GM12878 (cell line): Measurements from ENCODE around the gene GREB1. TPM values are rescaled to one million over a fixed set of nuclear protein-coding genes. Genes with fewer than 3 reads are reported as not detected.

Source experiments
- ASH2L ChIP-seq: fragments of 300-600, 200-600 bp; sonication (generic); IDR thresholded peaks from 2 replicates; pipeline ENCODE4 v1.6.1; 2017; ENCODE audit warnings: low read depth, mild to moderate bottlenecking, borderline replicate concordance
- ATF3 ChIP-seq: IDR thresholded peaks from 2 replicates; pipeline ENCODE4 v1.6.1; 2011; ENCODE audit warnings: low read depth, mild to moderate bottlenecking, low read length, moderate library complexity, borderline replicate concordance; ENCODE audit errors: extremely low read depth
- BCLAF1 ChIP-seq: fragments of 450-650 bp; IDR thresholded peaks from 2 replicates; pipeline ENCODE4 v1.6.1; 2017; ENCODE audit warnings: antibody characterized with exemption, mild to moderate bottlenecking, moderate library complexity
- EGR1 ChIP-seq, 2 experiments: IDR thresholded peaks; 1 replicate in 1 of 2; 2 replicates in 1 of 2; pipeline ENCODE4 v1.6.1; 2011 to 2012; ENCODE audit warnings: low read depth in 2 of 2, low read length in 2 of 2, borderline replicate concordance in 1 of 2, mild to moderate bottlenecking in 1 of 2, moderate library complexity in 1 of 2
- FOXK2 ChIP-seq: fragments of 450-650 bp; IDR thresholded peaks from 2 replicates; pipeline ENCODE4 v1.6.1; 2017; ENCODE audit warnings: mild to moderate bottlenecking, moderate library complexity
- HDAC2 ChIP-seq: fragments of 200-600 bp; sonication (generic); IDR thresholded peaks from 2 replicates; pipeline ENCODE4 v1.6.1; 2017
- LARP7 ChIP-seq: fragments of 450-650 bp; IDR thresholded peaks from 2 replicates; pipeline ENCODE4 v1.6.1; 2017; ENCODE audit warnings: mild to moderate bottlenecking
- MEF2B ChIP-seq: fragments of 450-650 bp; IDR thresholded peaks from 2 replicates; pipeline ENCODE4 v1.6.1; 2018; ENCODE audit warnings: mild to moderate bottlenecking, moderate library complexity; ENCODE audit not compliant: partially characterized antibody, poor library complexity, severe bottlenecking
- PAX8 ChIP-seq: fragments of 450-650 bp; IDR thresholded peaks from 2 replicates; pipeline ENCODE4 v1.6.1; 2017; ENCODE audit warnings: mild to moderate bottlenecking, moderate library complexity
- SP1 ChIP-seq: IDR thresholded peaks from one replicate; pipeline ENCODE4 v1.6.1; 2011; ENCODE audit warnings: low read depth, low read length
- STAT3 ChIP-seq: IDR thresholded peaks from 2 replicates; pipeline ENCODE4 v1.6.1; 2011; ENCODE audit warnings: low read depth, low read length, improper control_type of control experiment
- TAF1 ChIP-seq: IDR thresholded peaks from 2 replicates; pipeline ENCODE4 v1.6.1; 2011; ENCODE audit warnings: mild to moderate bottlenecking, low read depth, low read length, borderline replicate concordance
- polyA plus RNA-seq, 11 experiments: library from polyadenylated mRNA; depleted of rRNA in 4 of 11; unstranded in 6 of 11; stranded (reverse) in 5 of 11; fragments of >200 nt; fragmentation: Nextera tagmentation in 4 of 11; fragmentation: Illumina TruSeq in 1 of 11; extraction: Ambion mirVana in 4 of 11; extraction: Trizol in 1 of 11; gene quantifications; 1 replicate in 1 of 11; 2 replicates in 10 of 11; pipeline versions ENCODE4 v1.2.1 to v1.2.3, GENCODE V29; 2011 to 2016; ENCODE audit warnings: inconsistent platforms in 2 of 11, missing spikeins in 2 of 11, low read depth in 1 of 11
- total RNA-seq, 4 experiments: library from RNA; depleted of rRNA in 3 of 4; stranded (reverse); fragments of >200 nt in 3 of 4; fragmentation: Illumina TruSeq in 1 of 4; extraction: Trizol in 1 of 4; gene quantifications; 2 replicates each; pipeline versions ENCODE4 v1.2.1 to v1.2.3, GENCODE V29; 2013 to 2021

GREB1 gene
- total and polyA plus RNA-seq, 10 of the 15 experiments (the other 5 are each of a cell fraction or from before 2014, with no cell fraction given) = 0.09 to 2.1 (median 0.37) TPM; not detected in 1

GRCh38 chr2:11661891-11662435 lies 128.1 kb downstream of the GREB1 start (continued):
- TF ChIP-seq MEF2B (no peak), PAX8 (no peak), FOXK2 (no peak), STAT3 (no peak), SP1 (no peak), ASH2L (no peak), HDAC2 (no peak), LARP7 (no peak), ATF3 (no peak), TAF1 (no peak), EGR1 (IDR thresholded peaks at IDR 0.05; ENCODE audit: borderline replicate concordance in 1 of 2, low read depth in 2 of 2, low read length in 2 of 2) (no peak), BCLAF1 (no peak)
